Measurements from ENCODE around the gene RRP1B. TPM values are rescaled to one million over a fixed set of nuclear protein-coding genes. Genes with fewer than 3 reads are reported as not detected.

Gene RRP1B
- total and polyA plus RNA-seq, 9 of the 15 experiments (the other 6 are each of a cell fraction or from before 2014, with no cell fraction given) = 6.8 to 66.6 (median 41.9) TPM

GRCh38 chr21:43645136-43645891 is 14.0 kb upstream of the RRP1B start:
- no TSS peak for BruUV-seq (replicated peaks)
- intact Hi-C loops (cut with micrococcal nuclease) = loop anchor here (1.0 to 5.0 kb wide), 3 partner anchors 34 to 723 kb away; no protein-coding TSS in a partner anchor
- ATAC-seq = peak; percentile 81
- ChIA-PET POLR2A (interaction anchor here (0.6 to 1.1 kb wide), 4 partner anchors 10 to 378 kb away, joined by 3 to 6 read pairs (median 4); no protein-coding TSS in a partner anchor), CTCF (ENCODE audit: low intra/inter-chr PET ratio) (interaction anchor here (0.7 kb wide), 3 partner anchors 269 to 993 kb away, joined by 3 to 4 read pairs (median 3); no protein-coding TSS in a partner anchor)
- FAIRE-seq = peak; percentile 81
- no peaks in the 10 kb centered on the region for H3K36me3 ChIP-seq (ENCODE audit: control insufficient read depth, insufficient read depth, low read length)
- H3K79me2 ChIP-seq (ENCODE audit: control insufficient read depth, insufficient read depth, low read length) = no peaks in the 10 kb centered on the region
- no peaks in the 10 kb centered on the region for H3K9me1 ChIP-seq (ENCODE audit: control insufficient read depth, insufficient read depth, low read length)
- no peaks in the 10 kb centered on the region for H4K20me1 ChIP-seq (replicated peaks; ENCODE audit: control insufficient read depth, insufficient read depth, low read length)
- WGBS (ENCODE audit: insufficient coverage, low coverage, missing lambda C conversion rate) = 7% methylated on average over 12 of the region's 12 CpGs
- H3K27ac ChIP-seq (ENCODE audit: extremely low read depth, low read depth, low read length) = no peak overlapping the region
- H3K9ac ChIP-seq (ENCODE audit: insufficient read depth in 1 of 2, low read depth in 2 of 2, low read length in 2 of 2) = no peak overlapping the region
- peak overlapping the region; percentile 21; the same call in 1 of the 2 replicates for H2AFZ ChIP-seq (ENCODE audit: low read depth, low read length)
- H3K4me1 ChIP-seq (replicated peaks in 1 of 2; ENCODE audit: control insufficient read depth in 2 of 2, insufficient read depth in 2 of 2, low read length in 2 of 2) = peaks cover 0 to 10% of the 10 kb centered on the region in 2 experiments; a peak in 2 of 5 replicates
- in situ Hi-C loops (cut with MboI) = loop anchor here (25.0 kb wide), 1 partner anchor 483 kb away; the partner anchor contains the start of gene CRYAA
- peak in 3 of 4 experiments; percentile 16 to 69 (median 62) for DNase-seq (ENCODE audit: extremely low read depth in 1 of 4, low spot score in 3 of 4)
- no peak overlapping the region for H3K4me3 ChIP-seq
- H3K9me3 ChIP-seq (replicated peaks; ENCODE audit: control insufficient read depth, insufficient read depth, low read depth, low read length) = no peaks in the 10 kb centered on the region
- peaks cover 11 to 21% of the 10 kb centered on the region in 2 experiments for H3K27me3 ChIP-seq (ENCODE audit: control insufficient read depth in 2 of 2, insufficient read depth in 2 of 2, low read length in 2 of 2)
- no peak overlapping the region for H3K4me2 ChIP-seq (ENCODE audit: insufficient read depth, low read length)
- no peak for TF ChIP-seq ZBTB9 (CRISPR knock-in tag; IDR thresholded peaks at IDR 0.05)
- TF ChIP-seq, protein P1, sequence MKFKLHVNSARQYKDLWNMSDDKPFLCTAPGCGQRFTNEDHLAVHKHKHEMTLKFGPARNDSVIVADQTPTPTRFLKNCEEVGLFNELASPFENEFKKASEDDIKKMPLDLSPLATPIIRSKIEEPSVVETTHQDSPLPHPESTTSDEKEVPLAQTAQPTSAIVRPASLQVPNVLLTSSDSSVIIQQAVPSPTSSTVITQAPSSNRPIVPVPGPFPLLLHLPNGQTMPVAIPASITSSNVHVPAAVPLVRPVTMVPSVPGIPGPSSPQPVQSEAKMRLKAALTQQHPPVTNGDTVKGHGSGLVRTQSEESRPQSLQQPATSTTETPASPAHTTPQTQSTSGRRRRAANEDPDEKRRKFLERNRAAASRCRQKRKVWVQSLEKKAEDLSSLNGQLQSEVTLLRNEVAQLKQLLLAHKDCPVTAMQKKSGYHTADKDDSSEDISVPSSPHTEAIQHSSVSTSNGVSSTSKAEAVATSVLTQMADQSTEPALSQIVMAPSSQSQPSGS (CRISPR knock-in tag; IDR thresholded peaks at IDR 0.05) = no peak
- no peak for TF ChIP-seq PHF20 (IDR thresholded peaks at IDR 0.05; ENCODE audit: partially characterized antibody)
- TF ChIP-seq, protein P2, sequence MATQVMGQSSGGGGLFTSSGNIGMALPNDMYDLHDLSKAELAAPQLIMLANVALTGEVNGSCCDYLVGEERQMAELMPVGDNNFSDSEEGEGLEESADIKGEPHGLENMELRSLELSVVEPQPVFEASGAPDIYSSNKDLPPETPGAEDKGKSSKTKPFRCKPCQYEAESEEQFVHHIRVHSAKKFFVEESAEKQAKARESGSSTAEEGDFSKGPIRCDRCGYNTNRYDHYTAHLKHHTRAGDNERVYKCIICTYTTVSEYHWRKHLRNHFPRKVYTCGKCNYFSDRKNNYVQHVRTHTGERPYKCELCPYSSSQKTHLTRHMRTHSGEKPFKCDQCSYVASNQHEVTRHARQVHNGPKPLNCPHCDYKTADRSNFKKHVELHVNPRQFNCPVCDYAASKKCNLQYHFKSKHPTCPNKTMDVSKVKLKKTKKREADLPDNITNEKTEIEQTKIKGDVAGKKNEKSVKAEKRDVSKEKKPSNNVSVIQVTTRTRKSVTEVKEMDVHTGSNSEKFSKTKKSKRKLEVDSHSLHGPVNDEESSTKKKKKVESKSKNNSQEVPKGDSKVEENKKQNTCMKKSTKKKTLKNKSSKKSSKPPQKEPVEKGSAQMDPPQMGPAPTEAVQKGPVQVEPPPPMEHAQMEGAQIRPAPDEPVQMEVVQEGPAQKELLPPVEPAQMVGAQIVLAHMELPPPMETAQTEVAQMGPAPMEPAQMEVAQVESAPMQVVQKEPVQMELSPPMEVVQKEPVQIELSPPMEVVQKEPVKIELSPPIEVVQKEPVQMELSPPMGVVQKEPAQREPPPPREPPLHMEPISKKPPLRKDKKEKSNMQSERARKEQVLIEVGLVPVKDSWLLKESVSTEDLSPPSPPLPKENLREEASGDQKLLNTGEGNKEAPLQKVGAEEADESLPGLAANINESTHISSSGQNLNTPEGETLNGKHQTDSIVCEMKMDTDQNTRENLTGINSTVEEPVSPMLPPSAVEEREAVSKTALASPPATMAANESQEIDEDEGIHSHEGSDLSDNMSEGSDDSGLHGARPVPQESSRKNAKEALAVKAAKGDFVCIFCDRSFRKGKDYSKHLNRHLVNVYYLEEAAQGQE (IDR thresholded peaks at IDR 0.05; ENCODE audit: borderline replicate concordance) = peak; percentile 74; the same call in 1 of the 2 replicates
- TF ChIP-seq, protein P2 (CRISPR knock-in tag; IDR thresholded peaks at IDR 0.05; ENCODE audit: low read depth) = no peak
- no peak for TF ChIP-seq ZNF699 (CRISPR knock-in tag; IDR thresholded peaks at IDR 0.05; ENCODE audit: insufficient replicate concordance)
- no peak for TF ChIP-seq ZNF24 (IDR thresholded peaks at IDR 0.05)

Data from K562 (cell line).